ENCODE results near the gene PGM5. TPM values are rescaled to one million over a fixed set of nuclear protein-coding genes. Genes with fewer than 3 reads are reported as not detected.

The PGM5 gene
- total RNA-seq, 1 donor, result 2.6 TPM

DNA sequence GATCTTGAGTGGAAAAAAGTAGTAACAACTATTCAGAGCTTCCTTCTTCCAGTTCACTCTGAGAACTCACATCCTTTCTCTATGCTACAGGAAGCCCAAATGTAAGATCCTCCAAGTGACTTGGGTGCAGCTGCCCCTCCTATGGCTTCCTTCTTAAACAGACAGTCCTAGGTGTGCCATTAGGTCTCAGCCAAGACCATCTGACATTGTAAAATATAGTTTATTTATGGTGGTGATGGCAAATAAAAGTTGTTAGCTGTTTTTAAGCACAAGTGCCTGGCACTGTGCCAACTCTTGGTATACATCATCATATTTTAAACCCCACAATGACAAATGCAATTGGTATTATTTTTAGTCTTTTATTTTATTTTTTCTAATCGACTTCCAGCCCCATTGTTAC lies 126.1 kb downstream of the PGM5 start:
- TF ChIP-seq, protein P1, sequence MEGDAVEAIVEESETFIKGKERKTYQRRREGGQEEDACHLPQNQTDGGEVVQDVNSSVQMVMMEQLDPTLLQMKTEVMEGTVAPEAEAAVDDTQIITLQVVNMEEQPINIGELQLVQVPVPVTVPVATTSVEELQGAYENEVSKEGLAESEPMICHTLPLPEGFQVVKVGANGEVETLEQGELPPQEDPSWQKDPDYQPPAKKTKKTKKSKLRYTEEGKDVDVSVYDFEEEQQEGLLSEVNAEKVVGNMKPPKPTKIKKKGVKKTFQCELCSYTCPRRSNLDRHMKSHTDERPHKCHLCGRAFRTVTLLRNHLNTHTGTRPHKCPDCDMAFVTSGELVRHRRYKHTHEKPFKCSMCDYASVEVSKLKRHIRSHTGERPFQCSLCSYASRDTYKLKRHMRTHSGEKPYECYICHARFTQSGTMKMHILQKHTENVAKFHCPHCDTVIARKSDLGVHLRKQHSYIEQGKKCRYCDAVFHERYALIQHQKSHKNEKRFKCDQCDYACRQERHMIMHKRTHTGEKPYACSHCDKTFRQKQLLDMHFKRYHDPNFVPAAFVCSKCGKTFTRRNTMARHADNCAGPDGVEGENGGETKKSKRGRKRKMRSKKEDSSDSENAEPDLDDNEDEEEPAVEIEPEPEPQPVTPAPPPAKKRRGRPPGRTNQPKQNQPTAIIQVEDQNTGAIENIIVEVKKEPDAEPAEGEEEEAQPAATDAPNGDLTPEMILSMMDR (IDR thresholded peaks at IDR 0.05; ENCODE audit: insufficient read depth, low read depth, low read length), result no peak
- no peak for DNase-seq (ENCODE audit: low read depth)
- no peak overlapping the region for H3K4me3 ChIP-seq (ENCODE audit: low read depth, low read length)

DNA sequence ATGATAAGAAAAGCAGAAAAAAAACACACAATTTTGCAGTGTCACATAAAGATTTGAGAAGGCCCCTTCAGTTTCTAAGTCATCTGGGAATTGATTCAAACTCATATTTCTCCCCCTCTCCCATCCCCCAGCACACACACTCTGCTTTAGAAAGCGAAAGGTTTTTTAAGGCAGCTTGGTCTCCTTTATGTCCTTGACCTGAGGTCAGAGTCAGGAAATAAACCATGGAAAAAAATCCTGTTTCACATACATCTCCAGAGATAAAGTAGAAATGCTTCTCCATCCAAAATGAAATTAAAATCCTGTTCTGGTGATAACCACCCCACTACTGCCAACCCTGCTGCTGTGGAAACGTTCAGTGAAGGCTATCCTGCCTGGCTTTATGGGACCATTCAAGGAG lies 131.7 kb downstream of the PGM5 start:
- TF ChIP-seq, protein P1 (IDR thresholded peaks at IDR 0.05; ENCODE audit: insufficient read depth, low read depth, low read length), result no peak
- no peak overlapping the region for H3K4me3 ChIP-seq (ENCODE audit: low read depth, low read length)
- no peak for DNase-seq (ENCODE audit: low read depth)

DNA sequence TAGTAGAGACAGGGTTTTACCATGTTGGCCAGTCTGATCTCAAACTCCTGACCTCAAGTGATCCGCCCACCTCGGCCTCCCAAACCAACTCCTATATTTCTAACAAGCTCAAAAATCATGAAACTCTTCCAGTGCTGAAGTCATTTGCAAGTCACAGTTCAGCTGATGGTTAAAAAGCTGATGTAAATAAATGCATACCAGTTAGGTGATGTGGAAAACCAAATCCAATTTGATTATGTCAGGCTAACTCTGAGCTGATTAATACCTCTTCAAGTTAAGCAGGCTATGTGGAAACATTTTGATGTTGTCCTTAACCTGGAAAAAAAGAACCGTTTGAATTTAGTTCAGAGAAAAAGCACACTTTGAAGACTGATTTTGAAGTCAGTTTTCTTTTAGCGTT lies 133.2 kb downstream of the PGM5 start:
- no peak for DNase-seq (ENCODE audit: low read depth)
- TF ChIP-seq, protein P1 (IDR thresholded peaks at IDR 0.05; ENCODE audit: insufficient read depth, low read depth, low read length), result no peak

DNA sequence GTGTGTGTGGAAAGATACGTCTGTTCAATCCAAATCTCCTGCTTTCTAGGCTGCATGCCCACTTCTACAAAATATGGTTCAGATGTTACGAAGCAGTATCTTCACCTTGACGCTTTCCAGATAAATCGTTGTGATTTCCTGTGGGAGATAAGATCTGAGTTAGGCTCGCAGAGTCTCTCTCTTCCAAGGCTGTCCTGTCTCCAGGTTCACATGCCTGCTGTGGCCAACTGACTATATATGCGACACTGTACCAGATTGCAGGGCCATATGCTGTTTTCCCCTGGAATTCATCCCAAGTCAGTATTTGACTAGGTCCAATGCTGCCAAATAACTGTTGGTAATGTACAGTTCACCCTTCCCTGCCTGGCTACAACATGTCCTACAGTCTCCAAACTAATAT lies 136.4 kb downstream of the PGM5 start:
- TF ChIP-seq, protein P1 (IDR thresholded peaks at IDR 0.05; ENCODE audit: insufficient read depth, low read depth, low read length), result no peak
- DNase-seq (ENCODE audit: low read depth), result no peak
- H3K4me3 ChIP-seq (ENCODE audit: low read depth, low read length), result no peak overlapping the region

More for the DNA sequence above, 133.2 kb downstream of the PGM5 start:
- no peak overlapping the region for H3K4me3 ChIP-seq (ENCODE audit: low read depth, low read length)

DNA sequence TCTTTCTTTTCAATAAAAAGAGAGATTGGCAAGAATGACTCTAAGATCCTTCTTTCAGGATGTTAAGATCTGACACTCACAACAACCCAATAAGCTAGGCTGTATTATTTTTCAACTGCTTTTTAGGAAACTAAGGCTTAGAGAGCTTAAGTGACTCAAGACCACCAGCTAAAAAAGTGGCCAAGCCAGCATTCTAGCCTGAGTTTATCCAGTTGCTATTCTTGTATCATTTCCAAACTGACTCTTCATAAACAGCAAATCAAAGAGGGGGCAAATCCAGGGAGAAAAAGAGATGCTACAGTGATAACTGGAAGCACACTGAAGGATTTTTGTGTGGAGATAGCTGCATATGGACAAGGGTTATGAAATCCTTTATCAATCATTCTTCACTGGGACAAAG lies 137.1 kb downstream of the PGM5 start:
- no peak for DNase-seq (ENCODE audit: low read depth)
- H3K4me3 ChIP-seq (ENCODE audit: low read depth, low read length), result no peak overlapping the region
- TF ChIP-seq, protein P1 (IDR thresholded peaks at IDR 0.05; ENCODE audit: insufficient read depth, low read depth, low read length), result no peak

DNA sequence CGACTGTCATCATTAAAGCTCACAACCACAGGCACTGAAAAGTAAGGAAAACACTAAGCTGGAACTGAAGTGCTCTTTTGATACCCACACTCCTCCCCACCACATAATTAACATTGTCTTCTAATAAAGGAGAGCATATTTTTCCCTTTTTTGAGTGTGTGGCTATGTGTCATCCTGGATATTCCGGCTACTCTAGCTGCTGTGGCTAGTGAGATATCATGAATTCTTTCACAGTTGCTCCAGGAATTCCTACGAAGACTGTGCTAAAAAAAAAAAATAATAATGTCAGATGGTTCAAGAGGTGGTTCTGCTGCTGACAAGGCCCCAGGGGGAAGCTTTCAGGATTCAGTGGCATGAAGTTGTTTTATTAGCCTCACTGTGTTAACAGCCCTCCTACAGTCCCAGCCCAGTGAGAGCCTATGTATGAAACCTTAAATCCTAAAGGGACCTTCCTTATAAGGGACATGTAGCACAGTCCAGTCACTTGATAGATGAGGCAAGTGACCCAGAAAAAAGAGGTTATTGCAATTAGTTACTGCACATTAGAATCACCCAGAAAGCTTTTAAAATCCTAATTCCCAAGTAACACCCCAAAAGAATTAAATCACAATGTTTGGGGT lies 137.7 kb downstream of the PGM5 start:
- no peak overlapping the region for H3K4me3 ChIP-seq (ENCODE audit: low read depth, low read length)
- DNase-seq (ENCODE audit: low read depth), result no peak
- TF ChIP-seq, protein P1 (IDR thresholded peaks at IDR 0.05; ENCODE audit: insufficient read depth, low read depth, low read length), result no peak

DNA sequence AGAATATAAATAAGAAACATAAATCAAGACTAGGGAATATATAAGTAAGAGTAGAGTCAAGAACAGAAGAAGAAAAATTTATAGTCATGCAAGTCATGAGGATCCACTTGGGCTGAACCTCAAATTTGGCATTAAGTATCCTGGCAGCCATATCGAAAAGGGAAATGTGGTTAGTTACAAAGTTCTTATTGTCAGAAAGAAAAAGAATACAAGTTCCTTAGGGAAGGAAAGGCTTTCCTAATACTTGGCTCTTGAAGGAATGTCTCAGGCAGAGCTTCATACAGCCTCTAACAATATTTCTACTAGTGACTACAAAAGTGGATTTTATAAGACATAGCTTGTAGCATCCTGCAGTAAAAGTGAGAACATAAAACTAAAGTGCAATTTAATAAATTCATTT lies 138.8 kb downstream of the PGM5 start:
- TF ChIP-seq, protein P1 (IDR thresholded peaks at IDR 0.05; ENCODE audit: insufficient read depth, low read depth, low read length), result no peak
- no peak for DNase-seq (ENCODE audit: low read depth)
- H3K4me3 ChIP-seq (ENCODE audit: low read depth, low read length), result no peak overlapping the region
